Stomach (tissue), 9 donors: Measurements from ENCODE around the gene PTGDS. TPM values are rescaled to one million over a fixed set of nuclear protein-coding genes. Genes with fewer than 3 reads are reported as not detected.
A peak's percentile ranks its signal among the peaks of the same experiment; 100 is the strongest.

Experiments used
- DNase-seq, 2 donors: peaks; one replicate each; pipeline versions ENCODE4 v3.0.0 to v3.0.0-alpha.2; 2013 to 2019
- H3K27ac ChIP-seq, 5 donors: fragments of 200-600 bp in 4 of 5; sonication (generic) in 4 of 5; one replicate each; pipeline ENCODE4 v1.5.1; 2013 to 2019; ENCODE audit warnings: mild to moderate bottlenecking in 1 of 5, moderate library complexity in 1 of 5
- H3K27me3 ChIP-seq, 3 donors: fragments of 200-600 bp; sonication (generic); one replicate each; pipeline ENCODE4 v1.5.1; 2017 to 2019; ENCODE audit warnings: mixed run types in 1 of 3
- H3K36me3 ChIP-seq, 4 donors: fragments of 200-600 bp; sonication (generic); 1 replicate in 3 of 4; 2 replicates in 1 of 4; pipeline ENCODE4 v1.5.1; 2016 to 2019
- H3K4me1 ChIP-seq, 4 donors: fragments of 200-600 bp; sonication (generic); one replicate each; pipeline ENCODE4 v1.5.1; 2016 to 2019
- H3K4me3 ChIP-seq, 4 donors: fragments of 200-600 bp; sonication (generic) in 3 of 4; one replicate each; pipeline ENCODE4 v1.5.1; 2016 to 2019; ENCODE audit warnings: mild to moderate bottlenecking in 1 of 4
- H3K9me3 ChIP-seq, 4 donors: fragments of 200-600 bp; sonication (generic); one replicate each; pipeline ENCODE4 v1.5.1; 2016 to 2019
- EP300 ChIP-seq: sonication (generic); formaldehyde crosslinking; IDR thresholded peaks from one replicate; pipeline ENCODE4 v1.6.1; 2017; ENCODE audit warnings: antibody characterized with exemption
- POLR2A ChIP-seq, 4 donors: fragments of 450-650 bp; IDR thresholded peaks; one replicate each; pipeline ENCODE4 v1.6.1; 2016; ENCODE audit warnings: antibody characterized with exemption in 4 of 4, control low read depth in 2 of 4, mild to moderate bottlenecking in 1 of 4, moderate library complexity in 1 of 4
- POLR2AphosphoS5 ChIP-seq, 3 donors: sonication (generic); formaldehyde crosslinking; IDR thresholded peaks; one replicate each; pipeline ENCODE4 v1.6.1; 2016; ENCODE audit warnings: antibody characterized with exemption in 3 of 3
- WGBS, 5 donors: extraction: QIAGEN DNeasy Blood & Tissue Kit in 3 of 5; methylation state at CpG; one replicate each; pipeline versions ENCODE4 v1.1.5 to v1.1.7; 2013 to 2018; 5-methylcytosine and 5-hydroxymethylcytosine counted together
- intact Hi-C: fragments of 100-400 bp; cut with DNase I; formaldehyde crosslinking; loops from one replicate; pipeline ENCODE4 v1.15.1; 2023; ENCODE audit warnings: low total_unique reads
- polyA plus RNA-seq, 3 donors: library from polyadenylated mRNA; stranded (reverse); fragments of 200-250 nt; gene quantifications; one replicate each; pipeline ENCODE4 v1.2.3, GENCODE V29; 2013
- total RNA-seq, 5 donors: library from RNA; depleted of rRNA; stranded (reverse); fragments of >200 nt; gene quantifications; one replicate each; pipeline versions ENCODE4 v1.1.0 to v1.2.3, GENCODE V29; 2014 to 2016
- TF ChIP-seq, protein P1 (sequence below), 7 experiments: fragments of 450-650 bp in 4 of 7; fragments of 200-600 bp in 3 of 7; sonication (generic) in 3 of 7; IDR thresholded peaks; one replicate each; pipeline ENCODE4 v1.5.1; 2016 to 2019; ENCODE audit warnings: antibody characterized with exemption in 7 of 7, control low read depth in 2 of 7, mild to moderate bottlenecking in 1 of 7
- donor health status: healthy with polysubstance abuse.
- donor health status: Bipolar disorder and iron deficiency.
- donor health status: healthy.

The PTGDS gene
- total and polyA plus RNA-seq, 8 donors, result 2.3 to 64.4 (median 30.6) TPM

DNA sequence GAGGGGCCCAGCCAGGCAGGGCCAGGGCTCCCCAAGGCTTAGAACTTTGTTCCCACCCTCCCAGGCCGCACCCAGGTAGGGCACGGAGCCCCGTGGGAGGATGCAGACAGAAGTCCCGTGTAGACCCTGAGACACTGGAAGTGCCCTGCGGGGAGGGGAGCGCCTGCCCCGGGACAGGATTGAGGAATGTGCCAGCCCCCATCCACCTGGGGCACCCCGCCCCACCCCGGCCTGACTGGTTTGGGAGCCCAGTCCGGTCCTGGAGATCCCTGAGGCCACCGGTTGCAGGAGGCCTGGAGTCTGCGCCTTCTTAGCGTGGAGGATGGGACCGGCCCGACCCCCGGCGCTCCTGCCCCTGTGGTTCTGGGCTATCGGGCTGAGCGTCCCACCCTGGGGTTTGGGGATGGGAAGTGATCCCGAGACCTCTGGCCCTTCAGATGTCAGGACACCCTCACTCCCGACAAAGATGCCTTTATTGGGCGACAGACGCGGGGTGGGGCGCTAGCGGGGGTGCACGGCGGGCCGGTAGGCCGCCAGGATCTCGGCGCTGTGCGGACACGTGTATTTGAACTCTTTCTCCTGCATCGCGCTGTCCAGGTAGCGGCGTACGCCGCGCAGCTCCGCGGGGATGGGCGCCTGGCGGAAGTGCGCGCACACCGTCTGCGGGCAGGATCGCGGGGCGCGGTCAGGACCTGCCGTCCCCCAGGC, 17.0 kb downstream of the PTGDS start:
- Histone ChIP-seq H3K4me3 (no peak overlapping the region), H3K27me3 (peaks cover 0 to 44% (median 0%) of the 10 kb centered on the region in 3 donors), H3K9me3 (no peaks in the 10 kb centered on the region), H3K4me1 (peaks cover 44 to 74% (median 57%) of the 10 kb centered on the region in 4 donors), H3K27ac (no peak overlapping the region), H3K36me3 (peaks cover 0 to 15% (median 11%) of the 10 kb centered on the region in 4 donors)
- 67 to 86% (median 77%) methylated on average over 27 to 54 of the region's 54 CpGs for WGBS, 5 donors
- DNase-seq, result no peak
- intact Hi-C loops, result no loop called here
- TF ChIP-seq POLR2A (IDR thresholded peaks at IDR 0.05) (no peak), EP300 (no peak), POLR2AphosphoS5 (IDR thresholded peaks at IDR 0.05) (no peak)
- TF ChIP-seq, protein P1, sequence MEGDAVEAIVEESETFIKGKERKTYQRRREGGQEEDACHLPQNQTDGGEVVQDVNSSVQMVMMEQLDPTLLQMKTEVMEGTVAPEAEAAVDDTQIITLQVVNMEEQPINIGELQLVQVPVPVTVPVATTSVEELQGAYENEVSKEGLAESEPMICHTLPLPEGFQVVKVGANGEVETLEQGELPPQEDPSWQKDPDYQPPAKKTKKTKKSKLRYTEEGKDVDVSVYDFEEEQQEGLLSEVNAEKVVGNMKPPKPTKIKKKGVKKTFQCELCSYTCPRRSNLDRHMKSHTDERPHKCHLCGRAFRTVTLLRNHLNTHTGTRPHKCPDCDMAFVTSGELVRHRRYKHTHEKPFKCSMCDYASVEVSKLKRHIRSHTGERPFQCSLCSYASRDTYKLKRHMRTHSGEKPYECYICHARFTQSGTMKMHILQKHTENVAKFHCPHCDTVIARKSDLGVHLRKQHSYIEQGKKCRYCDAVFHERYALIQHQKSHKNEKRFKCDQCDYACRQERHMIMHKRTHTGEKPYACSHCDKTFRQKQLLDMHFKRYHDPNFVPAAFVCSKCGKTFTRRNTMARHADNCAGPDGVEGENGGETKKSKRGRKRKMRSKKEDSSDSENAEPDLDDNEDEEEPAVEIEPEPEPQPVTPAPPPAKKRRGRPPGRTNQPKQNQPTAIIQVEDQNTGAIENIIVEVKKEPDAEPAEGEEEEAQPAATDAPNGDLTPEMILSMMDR (IDR thresholded peaks at IDR 0.05), result no peak

DNA sequence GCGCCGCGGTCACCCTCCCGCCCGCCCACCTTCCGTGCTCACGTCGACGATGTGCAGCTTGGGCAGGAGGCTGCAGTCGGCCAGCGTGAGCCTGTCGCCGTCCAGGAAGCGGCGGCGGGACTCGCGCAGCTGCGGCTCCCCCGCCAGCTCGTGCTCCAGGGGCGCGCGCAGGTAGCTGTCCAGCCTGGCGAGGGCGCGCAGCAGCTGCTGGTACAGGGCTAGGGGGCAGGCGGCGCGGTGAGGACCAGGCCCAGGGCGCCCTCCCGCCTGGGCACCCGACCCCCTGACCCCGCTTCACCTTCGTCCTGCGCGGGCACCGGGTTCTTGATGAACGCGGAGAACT, 17.6 kb downstream of the PTGDS start:
- Histone ChIP-seq H3K27me3 (peaks cover 0 to 44% (median 0%) of the 10 kb centered on the region in 3 donors), H3K27ac (peak overlapping the region in 1 of 5 donors; percentile 72), H3K4me3 (peak overlapping the region in 3 of 4 donors; percentile 5 to 31 (median 25)), H3K36me3 (peaks cover 0 to 15% (median 11%) of the 10 kb centered on the region in 4 donors), H3K4me1 (peaks cover 44 to 79% (median 57%) of the 10 kb centered on the region in 4 donors), H3K9me3 (no peaks in the 10 kb centered on the region)
- 35 to 81% (median 48%) methylated on average over 9 to 40 of the region's 40 CpGs for WGBS, 5 donors
- TF ChIP-seq EP300 (no peak), POLR2AphosphoS5 (IDR thresholded peaks at IDR 0.05) (no peak), POLR2A (IDR thresholded peaks at IDR 0.05) (no peak)
- TF ChIP-seq, protein P1 (IDR thresholded peaks at IDR 0.05), result no peak
- DNase-seq, result peak in 1 of 2 donors; percentile 67
- intact Hi-C loops, result no loop called here

DNA sequence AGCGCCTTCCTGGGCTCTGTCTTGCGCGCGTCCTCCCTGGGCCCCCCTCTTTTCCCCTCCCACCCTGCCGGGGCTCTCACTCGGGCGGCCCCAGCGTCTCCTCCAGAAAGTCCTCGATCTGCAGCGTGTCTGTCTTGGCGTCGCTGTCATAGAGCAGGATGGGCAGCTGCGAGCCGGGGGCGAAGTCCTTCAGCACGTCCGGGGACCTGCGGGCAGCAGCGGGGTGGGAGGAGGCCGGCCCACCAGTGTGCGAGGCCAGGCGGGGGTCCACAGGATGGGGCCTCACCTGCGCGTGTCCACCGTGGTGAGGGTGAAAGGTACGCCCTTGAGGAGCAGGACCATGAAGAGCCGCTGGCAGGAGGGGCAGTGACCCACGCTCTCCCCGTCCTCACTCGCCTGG, 18.1 kb downstream of the PTGDS start:
- Histone ChIP-seq H3K27ac (peak overlapping the region in 3 of 5 donors; percentile 50 to 74 (median 72)), H3K9me3 (no peaks in the 10 kb centered on the region), H3K4me3 (peak overlapping the region in 3 of 4 donors; percentile 15 to 31 (median 25)), H3K27me3 (peaks cover 0 to 44% (median 0%) of the 10 kb centered on the region in 3 donors), H3K4me1 (peaks cover 44 to 82% (median 57%) of the 10 kb centered on the region in 4 donors), H3K36me3 (peaks cover 0 to 15% (median 11%) of the 10 kb centered on the region in 4 donors)
- no peak for TF ChIP-seq POLR2AphosphoS5 (IDR thresholded peaks at IDR 0.05)
- TF ChIP-seq, protein P1 (IDR thresholded peaks at IDR 0.05), result no peak
- TF ChIP-seq EP300, result no peak
- no peak for TF ChIP-seq POLR2A (IDR thresholded peaks at IDR 0.05)
- WGBS, 5 donors, result 26 to 39% (median 27%) methylated on average over 9 to 30 of the region's 30 CpGs
- intact Hi-C loops, result no loop called here
- DNase-seq, result peak in 1 of 2 donors; percentile 44

DNA sequence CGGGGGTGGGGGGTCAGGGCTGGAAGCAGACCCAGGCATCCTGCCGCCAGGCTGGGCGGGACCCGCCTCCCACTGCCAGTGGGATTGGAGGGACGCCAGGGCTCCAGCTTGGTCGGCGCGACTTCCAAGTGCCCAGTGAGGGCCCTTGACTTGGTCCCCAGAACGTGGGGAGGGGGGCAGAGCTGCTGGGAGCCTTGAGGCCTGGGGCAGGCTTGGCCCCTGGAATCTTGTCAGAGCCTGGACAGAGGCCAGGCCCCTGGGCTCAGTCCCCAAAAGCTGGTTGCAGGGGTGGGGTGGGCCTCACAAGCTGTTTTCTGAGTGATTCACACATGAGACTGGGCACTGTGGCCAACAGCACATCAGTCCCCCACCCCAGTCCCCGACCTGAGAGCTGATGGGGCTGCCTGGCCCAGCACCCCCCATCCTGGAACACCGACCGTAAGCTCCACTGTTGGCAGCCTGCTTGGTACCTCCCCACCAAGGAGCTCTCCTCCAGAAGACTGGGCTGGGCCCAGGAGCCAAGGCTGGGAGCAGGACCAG, 18.5 kb downstream of the PTGDS start:
- intact Hi-C loops, result no loop called here
- DNase-seq, result peak; percentile 61 to 63
- H3K4me1 ChIP-seq, result peaks cover 44 to 85% (median 58%) of the 10 kb centered on the region in 4 donors
- peak overlapping the region; percentile 50 to 74 (median 72) for H3K27ac ChIP-seq
- peaks cover 0 to 44% (median 0%) of the 10 kb centered on the region in 3 donors for H3K27me3 ChIP-seq
- H3K9me3 ChIP-seq, result no peaks in the 10 kb centered on the region
- peak overlapping the region; percentile 25 to 34 (median 29) for H3K4me3 ChIP-seq
- TF ChIP-seq POLR2AphosphoS5 (IDR thresholded peaks at IDR 0.05) (no peak), EP300 (no peak), POLR2A (IDR thresholded peaks at IDR 0.05) (no peak)
- TF ChIP-seq, protein P1 (IDR thresholded peaks at IDR 0.05), result no peak
- H3K36me3 ChIP-seq, result peaks cover 0 to 15% (median 11%) of the 10 kb centered on the region in 4 donors
- 8 to 33% (median 11%) methylated on average over 6 to 12 of the region's 12 CpGs for WGBS, 5 donors
